A549 (cell line): ENCODE results near the gene WTIP.

Experiments
- CTCF ChIP-seq: fragments of >200 bp; sonication (Bioruptor Twin); formaldehyde crosslinking; IDR thresholded peaks from 3 replicates; pipeline ENCODE4 v1.5.1; 2016
- MAFK ChIP-seq: fragments of 450-650 bp; IDR thresholded peaks from 2 replicates; pipeline ENCODE4 v1.6.1; 2014; ENCODE audit not compliant: partially characterized antibody
- MAZ ChIP-seq: fragments of 150-350 bp; IDR thresholded peaks from 2 replicates; pipeline ENCODE4 v1.6.1; 2014; ENCODE audit warnings: antibody characterized with exemption, low read depth, low read length, borderline replicate concordance
- MYC ChIP-seq: IDR thresholded peaks from 2 replicates; pipeline ENCODE4 v1.6.1; 2012; ENCODE audit warnings: mild to moderate bottlenecking, inconsistent platforms, low read length, improper control_type of control experiment, borderline replicate concordance
- POLR2A ChIP-seq: IDR thresholded peaks from 2 replicates; pipeline ENCODE4 v1.6.1; 2012; ENCODE audit warnings: mild to moderate bottlenecking, low read length
- RAD21 ChIP-seq, 2 experiments: fragments of >200 bp in 1 of 2; sonication (Bioruptor Twin) in 1 of 2; formaldehyde crosslinking in 1 of 2; IDR thresholded peaks in 1 of 2; conservative IDR thresholded peaks in 1 of 2; 2 replicates in 1 of 2; 3 replicates in 1 of 2; pipeline ENCODE4 v1.6.1; 2012 to 2018; ENCODE audit warnings: inconsistent platforms in 1 of 2
- SMC3 ChIP-seq: fragments of >200 bp; sonication (Bioruptor Twin); formaldehyde crosslinking; IDR thresholded peaks from 3 replicates; pipeline ENCODE4 v1.6.1; 2018; ENCODE audit warnings: inconsistent platforms
- ZSCAN20 ChIP-seq: fragments of 250-450 bp; sonication (Bioruptor Pico); IDR thresholded peaks from 2 replicates; pipeline ENCODE4 v1.8.0; 2022; ENCODE audit warnings: mild to moderate bottlenecking, moderate library complexity
- TF ChIP-seq, protein P1 (sequence below): fragments of 200-600 bp; sonication (generic); IDR thresholded peaks from 2 replicates; pipeline ENCODE4 v1.6.1; 2016; ENCODE audit warnings: antibody characterized with exemption, mild to moderate bottlenecking, moderate library complexity
- TF ChIP-seq, protein P2 (sequence below): fragments of 250-450 bp; sonication (Bioruptor Pico); IDR thresholded peaks from 2 replicates; pipeline ENCODE4 v1.5.0; 2021; ENCODE audit warnings: mild to moderate bottlenecking, moderate library complexity, borderline replicate concordance
- TF ChIP-seq, protein P3 (sequence below): IDR thresholded peaks from 2 replicates; pipeline ENCODE4 v1.6.1; 2012

GRCh38 chr19:34503531-34504272, 22.1 kb downstream of the WTIP start:
- TF ChIP-seq, protein P1, sequence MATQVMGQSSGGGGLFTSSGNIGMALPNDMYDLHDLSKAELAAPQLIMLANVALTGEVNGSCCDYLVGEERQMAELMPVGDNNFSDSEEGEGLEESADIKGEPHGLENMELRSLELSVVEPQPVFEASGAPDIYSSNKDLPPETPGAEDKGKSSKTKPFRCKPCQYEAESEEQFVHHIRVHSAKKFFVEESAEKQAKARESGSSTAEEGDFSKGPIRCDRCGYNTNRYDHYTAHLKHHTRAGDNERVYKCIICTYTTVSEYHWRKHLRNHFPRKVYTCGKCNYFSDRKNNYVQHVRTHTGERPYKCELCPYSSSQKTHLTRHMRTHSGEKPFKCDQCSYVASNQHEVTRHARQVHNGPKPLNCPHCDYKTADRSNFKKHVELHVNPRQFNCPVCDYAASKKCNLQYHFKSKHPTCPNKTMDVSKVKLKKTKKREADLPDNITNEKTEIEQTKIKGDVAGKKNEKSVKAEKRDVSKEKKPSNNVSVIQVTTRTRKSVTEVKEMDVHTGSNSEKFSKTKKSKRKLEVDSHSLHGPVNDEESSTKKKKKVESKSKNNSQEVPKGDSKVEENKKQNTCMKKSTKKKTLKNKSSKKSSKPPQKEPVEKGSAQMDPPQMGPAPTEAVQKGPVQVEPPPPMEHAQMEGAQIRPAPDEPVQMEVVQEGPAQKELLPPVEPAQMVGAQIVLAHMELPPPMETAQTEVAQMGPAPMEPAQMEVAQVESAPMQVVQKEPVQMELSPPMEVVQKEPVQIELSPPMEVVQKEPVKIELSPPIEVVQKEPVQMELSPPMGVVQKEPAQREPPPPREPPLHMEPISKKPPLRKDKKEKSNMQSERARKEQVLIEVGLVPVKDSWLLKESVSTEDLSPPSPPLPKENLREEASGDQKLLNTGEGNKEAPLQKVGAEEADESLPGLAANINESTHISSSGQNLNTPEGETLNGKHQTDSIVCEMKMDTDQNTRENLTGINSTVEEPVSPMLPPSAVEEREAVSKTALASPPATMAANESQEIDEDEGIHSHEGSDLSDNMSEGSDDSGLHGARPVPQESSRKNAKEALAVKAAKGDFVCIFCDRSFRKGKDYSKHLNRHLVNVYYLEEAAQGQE: no peak
- no peak for TF ChIP-seq MYC
- no peak for TF ChIP-seq SMC3
- no peak for TF ChIP-seq POLR2A
- TF ChIP-seq CTCF: no peak
- TF ChIP-seq ZSCAN20 (CRISPR knock-in tag): no peak
- TF ChIP-seq MAZ: no peak
- TF ChIP-seq RAD21 (conservative IDR thresholded peaks at IDR 0.05 in 1 of 2, IDR thresholded peaks at IDR 0.05 in 1 of 2): no peak
- TF ChIP-seq, protein P2, sequence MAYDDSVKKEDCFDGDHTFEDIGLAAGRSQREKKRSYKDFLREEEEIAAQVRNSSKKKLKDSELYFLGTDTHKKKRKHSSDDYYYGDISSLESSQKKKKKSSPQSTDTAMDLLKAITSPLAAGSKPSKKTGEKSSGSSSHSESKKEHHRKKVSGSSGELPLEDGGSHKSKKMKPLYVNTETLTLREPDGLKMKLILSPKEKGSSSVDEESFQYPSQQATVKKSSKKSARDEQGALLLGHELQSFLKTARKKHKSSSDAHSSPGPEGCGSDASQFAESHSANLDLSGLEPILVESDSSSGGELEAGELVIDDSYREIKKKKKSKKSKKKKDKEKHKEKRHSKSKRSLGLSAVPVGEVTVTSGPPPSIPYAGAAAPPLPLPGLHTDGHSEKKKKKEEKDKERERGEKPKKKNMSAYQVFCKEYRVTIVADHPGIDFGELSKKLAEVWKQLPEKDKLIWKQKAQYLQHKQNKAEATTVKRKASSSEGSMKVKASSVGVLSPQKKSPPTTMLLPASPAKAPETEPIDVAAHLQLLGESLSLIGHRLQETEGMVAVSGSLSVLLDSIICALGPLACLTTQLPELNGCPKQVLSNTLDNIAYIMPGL (CRISPR knock-in tag): no peak
- TF ChIP-seq, protein P3, sequence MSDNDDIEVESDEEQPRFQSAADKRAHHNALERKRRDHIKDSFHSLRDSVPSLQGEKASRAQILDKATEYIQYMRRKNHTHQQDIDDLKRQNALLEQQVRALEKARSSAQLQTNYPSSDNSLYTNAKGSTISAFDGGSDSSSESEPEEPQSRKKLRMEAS: no peak
- no peak for TF ChIP-seq MAFK
